ENCODE measurements around the gene ZNF236.
"Not testable (repeated sequence)": the region's sequence is repeated elsewhere in the genome, so short reads cannot be mapped to it uniquely, and the experiment has no call there.

The ZNF236 gene

DNA sequence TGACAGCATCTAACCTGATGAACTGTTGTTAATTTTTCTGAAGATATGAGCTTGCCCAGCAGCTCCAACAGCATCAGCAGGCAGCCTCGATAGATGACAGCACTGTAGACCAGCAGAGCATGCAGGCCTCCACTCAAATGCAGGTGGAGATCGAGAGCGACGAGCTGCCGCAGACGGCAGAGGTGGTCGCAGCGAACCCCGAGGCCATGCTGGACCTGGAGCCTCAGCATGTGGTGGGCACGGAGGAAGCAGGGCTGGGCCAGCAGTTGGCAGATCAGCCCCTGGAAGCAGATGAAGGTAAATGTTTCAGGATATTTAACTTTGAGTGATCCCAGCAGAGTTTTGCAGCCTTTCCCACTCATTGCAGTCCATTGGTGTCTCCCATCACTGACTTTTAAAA lies 85.9 kb downstream of the ZNF236 start:
- DNase-seq (ENCODE audit: low read depth), result no peak

DNA sequence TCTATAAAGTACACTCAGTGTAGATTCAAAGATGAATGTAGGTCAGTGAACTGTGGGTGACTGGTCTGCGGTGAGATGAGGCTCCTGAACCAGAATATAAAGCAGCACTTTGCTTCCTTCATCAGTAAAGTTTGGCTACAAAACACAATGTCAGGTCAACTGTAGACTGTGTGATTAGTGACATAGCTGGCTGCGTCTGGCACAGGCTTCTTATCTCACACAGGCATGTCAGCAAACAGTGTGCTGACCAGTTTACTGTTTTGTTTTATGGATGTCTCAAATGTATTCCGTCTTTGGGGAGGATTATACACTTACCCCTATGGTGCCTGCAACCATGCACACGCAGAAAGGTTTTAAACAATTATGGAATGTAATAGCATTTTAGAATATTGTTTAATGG lies 87.1 kb downstream of the ZNF236 start:
- no peak for DNase-seq (ENCODE audit: low read depth)

DNA sequence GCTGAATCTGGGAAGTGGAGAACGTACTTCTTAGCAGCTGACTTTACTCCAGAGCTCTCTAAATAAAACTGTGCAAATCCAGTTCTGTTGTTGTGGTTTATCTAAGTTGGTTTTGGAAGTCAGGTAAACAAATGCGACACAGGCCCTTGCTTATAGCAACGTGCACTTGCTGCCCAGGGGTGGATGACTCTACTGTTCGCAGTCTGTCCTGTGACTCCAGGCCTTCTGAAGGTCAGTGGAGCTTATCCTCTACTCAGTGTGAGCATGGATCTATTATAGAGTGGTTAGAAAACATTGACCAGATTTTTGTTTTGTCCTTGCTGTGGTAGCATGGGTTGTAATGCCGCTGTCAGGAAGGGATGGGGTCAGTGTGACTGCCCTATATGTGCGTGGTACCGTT lies 89.1 kb downstream of the ZNF236 start:
- no peak for DNase-seq (ENCODE audit: low read depth)

- no peak for DNase-seq (ENCODE audit: low read depth)
Measured at GRCh38 chr18:76913583-76913982, 91.2 kb downstream of the ZNF236 start.

GRCh38 chr18:76914314-76914713 lies 92.0 kb downstream of the ZNF236 start:
- DNase-seq (ENCODE audit: low read depth), result no peak

DNA sequence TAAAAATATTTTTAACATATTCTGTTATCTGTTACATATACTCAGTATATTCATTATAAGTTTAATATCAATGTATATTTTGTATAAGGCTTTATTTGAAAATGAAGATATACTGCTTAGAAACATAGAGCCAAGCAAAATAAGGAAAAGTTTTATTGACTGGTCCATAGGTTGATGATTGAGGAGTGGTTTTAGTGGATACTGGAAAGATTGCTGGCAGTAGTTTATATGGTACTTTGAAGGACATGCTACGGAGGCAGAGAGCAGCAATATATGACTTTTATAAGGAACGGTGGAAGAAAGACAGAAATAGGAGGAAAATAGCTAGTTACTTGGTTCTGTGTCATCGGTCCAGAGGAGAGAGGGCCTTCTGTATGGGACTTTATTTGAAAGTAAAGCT lies 92.4 kb downstream of the ZNF236 start:
- DNase-seq (ENCODE audit: low read depth), result no peak

DNA sequence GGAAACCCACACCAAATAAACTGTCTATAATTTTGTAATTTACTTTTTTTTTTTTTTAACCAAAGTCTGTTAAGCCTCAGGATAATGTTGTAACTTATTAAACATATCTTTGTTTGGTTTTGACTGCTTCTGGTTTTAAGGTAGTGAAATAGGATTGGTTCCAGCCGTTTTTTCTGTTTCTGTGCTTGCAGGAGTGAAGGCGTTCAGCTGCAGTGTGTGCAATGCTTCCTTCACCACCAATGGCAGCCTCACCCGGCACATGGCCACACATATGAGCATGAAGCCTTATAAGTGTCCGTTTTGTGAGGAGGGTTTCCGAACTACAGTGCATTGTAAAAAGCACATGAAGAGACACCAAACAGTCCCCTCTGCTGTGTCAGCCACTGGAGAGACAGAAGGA lies 93.1 kb downstream of the ZNF236 start:
- DNase-seq (ENCODE audit: low read depth), result no peak

GRCh38 chr18:76920974-76921373 lies 98.6 kb downstream of the ZNF236 start:
- no peak for DNase-seq (ENCODE audit: low read depth)

GRCh38 chr18:76922107-76922506 lies 99.8 kb downstream of the ZNF236 start:
- no peak for DNase-seq (ENCODE audit: low read depth)

- DNase-seq (ENCODE audit: low read depth), result no peak
Measured at GRCh38 chr18:76923485-76924085, 101.2 kb downstream of the ZNF236 start.

GRCh38 chr18:76925501-76925900 lies 103.1 kb downstream of the ZNF236 start:
- no peak for DNase-seq (ENCODE audit: low read depth)

DNA sequence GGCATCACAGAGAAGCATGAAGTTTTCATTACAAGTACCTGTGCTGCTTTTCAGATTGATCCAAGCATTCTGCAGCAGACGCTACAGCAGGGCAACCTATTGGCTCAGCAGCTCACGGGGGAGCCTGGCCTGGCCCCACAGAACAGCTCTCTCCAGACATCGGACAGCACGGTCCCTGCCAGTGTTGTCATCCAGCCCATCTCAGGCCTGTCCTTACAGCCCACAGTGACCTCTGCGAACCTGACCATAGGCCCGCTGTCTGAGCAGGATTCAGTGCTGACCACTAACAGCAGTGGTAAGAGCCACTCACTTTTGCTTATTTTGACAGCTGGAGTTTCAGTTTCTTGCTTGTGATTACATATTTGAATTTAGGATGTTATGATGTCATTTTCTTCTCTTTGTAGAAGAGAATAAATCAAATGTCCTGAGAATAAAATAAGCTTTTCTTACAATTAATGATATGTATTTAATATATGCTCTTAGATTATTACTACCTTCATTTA lies 104.9 kb downstream of the ZNF236 start:
- no peak for DNase-seq (ENCODE audit: low read depth)

- no peak for DNase-seq (ENCODE audit: low read depth)
Measured at GRCh38 chr18:76928179-76928868, 106.0 kb downstream of the ZNF236 start.

- DNase-seq (ENCODE audit: low read depth), result no peak
Measured at GRCh38 chr18:76931171-76931570, 108.8 kb downstream of the ZNF236 start.

- no peak for DNase-seq (ENCODE audit: low read depth)
Measured at GRCh38 chr18:76932026-76932819, 109.9 kb downstream of the ZNF236 start.

DNA sequence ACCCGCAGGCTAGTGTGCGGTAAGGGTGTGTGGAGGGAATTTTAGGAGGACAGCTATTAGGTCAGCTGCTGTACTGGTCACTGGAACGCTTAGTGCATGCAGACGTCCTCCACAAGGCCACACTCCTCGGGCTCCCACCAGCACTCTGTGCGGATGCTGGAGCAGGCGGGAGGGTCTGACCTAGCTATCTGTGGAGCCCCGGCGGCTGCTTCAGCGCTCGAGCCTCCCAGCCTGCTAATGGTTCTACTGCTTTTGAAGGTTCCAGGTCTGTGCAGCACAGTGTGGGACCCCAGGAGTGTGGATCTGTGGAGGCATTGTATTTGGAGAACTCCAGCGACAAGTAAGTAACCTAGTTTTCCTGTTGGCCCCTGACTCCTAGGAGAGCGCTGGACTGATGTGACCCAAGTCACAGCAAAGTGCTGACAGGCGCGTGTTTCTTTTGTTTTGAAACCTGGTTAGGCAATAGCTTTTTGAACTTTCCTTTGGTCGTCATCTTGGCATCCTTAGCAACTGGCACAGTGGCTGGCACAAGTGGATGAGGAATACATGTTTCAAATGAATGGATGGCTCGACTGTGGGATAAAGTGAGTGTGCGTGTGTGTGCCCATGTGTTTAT lies 113.5 kb downstream of the ZNF236 start:
- DNase-seq (ENCODE audit: low read depth), result no peak

- no peak for DNase-seq (ENCODE audit: low read depth)
Measured at GRCh38 chr18:76936877-76937276, 114.5 kb downstream of the ZNF236 start.

DNA sequence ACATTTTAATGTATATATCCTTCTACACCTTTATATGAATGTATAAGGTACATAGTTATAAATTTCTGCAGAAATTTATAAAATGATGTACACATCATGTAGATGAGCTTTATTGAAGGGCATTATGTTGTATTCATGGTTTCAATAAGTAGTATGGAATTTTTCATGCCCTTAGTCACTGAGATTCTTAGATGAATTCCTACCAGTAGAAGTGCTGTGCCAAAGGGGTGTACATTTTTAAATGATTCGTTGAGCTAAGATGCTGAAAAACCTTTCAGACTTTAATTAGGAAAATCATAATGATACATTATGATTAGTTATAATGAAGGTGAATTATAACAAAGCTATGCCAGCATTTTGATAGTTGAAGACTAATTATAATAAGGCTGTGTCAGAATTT lies 115.2 kb downstream of the ZNF236 start:
- DNase-seq (ENCODE audit: low read depth), result no peak

GRCh38 chr18:76938619-76939018 lies 116.3 kb downstream of the ZNF236 start:
- DNase-seq (ENCODE audit: low read depth), result no peak

- DNase-seq (ENCODE audit: low read depth), result no peak
Measured at GRCh38 chr18:76941284-76941683, 118.9 kb downstream of the ZNF236 start.

- no peak for DNase-seq (ENCODE audit: low read depth)
Measured at GRCh38 chr18:76943542-76944339, 121.4 kb downstream of the ZNF236 start.

- not testable (repeated sequence) for DNase-seq (ENCODE audit: low read depth)
Measured at GRCh38 chr18:76944346-76944745, 122.0 kb downstream of the ZNF236 start.

All from stimulated activated CD8-positive, alpha-beta memory T cell treated with anti-CD3 and anti-CD28 coated beads, Interleukin-7, amount 100 ng/mL, for 24 hours (primary cell).